K562 (cell line): ENCODE results near the gene OTULIN.

Experiments
- CBX5 ChIP-seq: IDR thresholded peaks from 2 replicates; pipeline ENCODE4 v1.6.1; 2014; ENCODE audit warnings: low read depth, borderline replicate concordance
- CEBPB ChIP-seq: fragments of 450-650 bp; IDR thresholded peaks from 2 replicates; pipeline ENCODE4 v1.6.1; 2016; ENCODE audit warnings: missing genetic modification characterization, missing compliant biosample characterization
- FOXK1 ChIP-seq: sonication (generic); formaldehyde crosslinking; IDR thresholded peaks from 2 replicates; pipeline ENCODE4 v1.8.0; 2022; ENCODE audit warnings: missing genetic modification reagents, mild to moderate bottlenecking, borderline replicate concordance
- HMGXB4 ChIP-seq: sonication (generic); formaldehyde crosslinking; IDR thresholded peaks from 2 replicates; pipeline ENCODE4 v1.8.1; 2023; ENCODE audit warnings: mild to moderate bottlenecking, missing genetic modification reagents
- POLR2A ChIP-seq: fragments of 450-650 bp; conservative IDR thresholded peaks from 2 replicates; pipeline ENCODE4 v1.6.1; 2016
- POLR2AphosphoS5 ChIP-seq: IDR thresholded peaks from 2 replicates; pipeline ENCODE4 v1.6.1; 2011; ENCODE audit warnings: mild to moderate bottlenecking, low read depth, low read length, moderate library complexity; ENCODE audit not compliant: control insufficient read depth, insufficient read depth
- RCOR1 ChIP-seq, 2 experiments: IDR thresholded peaks; 2 replicates each; pipeline ENCODE4 v1.6.1; 2012; ENCODE audit warnings: low read depth in 2 of 2, low read length in 2 of 2, borderline replicate concordance in 1 of 2, improper control_type of control experiment in 1 of 2
- TF ChIP-seq, protein P1 (sequence below), 2 experiments: fragments of 450-650 bp; formaldehyde crosslinking in 1 of 2; IDR thresholded peaks; 2 replicates each; pipeline versions ENCODE4 v1.4.0 to v1.6.1; 2014 to 2020; ENCODE audit warnings: mild to moderate bottlenecking in 2 of 2, borderline replicate concordance in 1 of 2, low read depth in 1 of 2

DNA sequence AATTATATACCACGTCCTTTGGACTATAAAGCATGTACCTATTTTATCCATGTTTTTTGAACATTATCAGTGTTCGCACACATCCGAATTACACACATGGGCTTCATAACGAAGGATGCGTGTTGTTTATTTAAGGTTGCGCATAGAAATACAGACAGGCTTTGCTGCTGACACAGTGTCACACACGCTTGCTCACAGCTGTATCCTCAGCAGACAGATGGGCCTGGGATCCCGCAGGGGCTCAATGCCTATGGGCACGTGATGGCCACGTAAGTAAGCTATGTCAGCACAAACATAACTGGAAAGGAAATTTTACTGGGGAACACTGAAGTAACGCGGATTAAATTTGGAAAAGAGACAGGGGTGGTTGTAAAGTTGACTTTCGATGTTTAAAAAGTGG is 76.6 kb downstream of the OTULIN start:
- TF ChIP-seq HMGXB4 (no peak), FOXK1 (CRISPR knock-in tag) (no peak), POLR2AphosphoS5 (no peak), RCOR1 (IDR thresholded peaks at IDR 0.05; ENCODE audit: borderline replicate concordance in 1 of 2, low read depth in 2 of 2, low read length in 2 of 2) (no peak), CBX5 (no peak), CEBPB (no peak), POLR2A (no peak)
- TF ChIP-seq, protein P1, sequence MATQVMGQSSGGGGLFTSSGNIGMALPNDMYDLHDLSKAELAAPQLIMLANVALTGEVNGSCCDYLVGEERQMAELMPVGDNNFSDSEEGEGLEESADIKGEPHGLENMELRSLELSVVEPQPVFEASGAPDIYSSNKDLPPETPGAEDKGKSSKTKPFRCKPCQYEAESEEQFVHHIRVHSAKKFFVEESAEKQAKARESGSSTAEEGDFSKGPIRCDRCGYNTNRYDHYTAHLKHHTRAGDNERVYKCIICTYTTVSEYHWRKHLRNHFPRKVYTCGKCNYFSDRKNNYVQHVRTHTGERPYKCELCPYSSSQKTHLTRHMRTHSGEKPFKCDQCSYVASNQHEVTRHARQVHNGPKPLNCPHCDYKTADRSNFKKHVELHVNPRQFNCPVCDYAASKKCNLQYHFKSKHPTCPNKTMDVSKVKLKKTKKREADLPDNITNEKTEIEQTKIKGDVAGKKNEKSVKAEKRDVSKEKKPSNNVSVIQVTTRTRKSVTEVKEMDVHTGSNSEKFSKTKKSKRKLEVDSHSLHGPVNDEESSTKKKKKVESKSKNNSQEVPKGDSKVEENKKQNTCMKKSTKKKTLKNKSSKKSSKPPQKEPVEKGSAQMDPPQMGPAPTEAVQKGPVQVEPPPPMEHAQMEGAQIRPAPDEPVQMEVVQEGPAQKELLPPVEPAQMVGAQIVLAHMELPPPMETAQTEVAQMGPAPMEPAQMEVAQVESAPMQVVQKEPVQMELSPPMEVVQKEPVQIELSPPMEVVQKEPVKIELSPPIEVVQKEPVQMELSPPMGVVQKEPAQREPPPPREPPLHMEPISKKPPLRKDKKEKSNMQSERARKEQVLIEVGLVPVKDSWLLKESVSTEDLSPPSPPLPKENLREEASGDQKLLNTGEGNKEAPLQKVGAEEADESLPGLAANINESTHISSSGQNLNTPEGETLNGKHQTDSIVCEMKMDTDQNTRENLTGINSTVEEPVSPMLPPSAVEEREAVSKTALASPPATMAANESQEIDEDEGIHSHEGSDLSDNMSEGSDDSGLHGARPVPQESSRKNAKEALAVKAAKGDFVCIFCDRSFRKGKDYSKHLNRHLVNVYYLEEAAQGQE (IDR thresholded peaks at IDR 0.05; ENCODE audit: borderline replicate concordance) = no peak
- TF ChIP-seq, protein P1 (CRISPR knock-in tag; IDR thresholded peaks at IDR 0.05; ENCODE audit: low read depth) = no peak
